ENCODE results near the gene IGSF23. TPM values are rescaled to one million over a fixed set of nuclear protein-coding genes. Genes with fewer than 3 reads are reported as not detected.

IGSF23 gene
- total and polyA plus RNA-seq, 11 donors: 0.21 to 3.5 (median 0.83) TPM; not detected in 8

- Histone ChIP-seq H3K4me1 (peaks cover 0 to 37% (median 17%) of the 10 kb centered on the region in 12 donors), H3K27ac (peak overlapping the region; percentile 25 to 80 (median 68)), H3K27me3 (no peaks in the 10 kb centered on the region), H3K9me3 (no peaks in the 10 kb centered on the region), H3K4me3 (no peak overlapping the region), H3K36me3 (no peaks in the 10 kb centered on the region)
- TF ChIP-seq CTCF (IDR thresholded peaks at IDR 0.05): no peak
- no peak for TF ChIP-seq POLR2A (IDR thresholded peaks at IDR 0.05)
- WGBS, 4 donors: 42 to 55% (median 45%) methylated on average over 2 of the region's 2 CpGs
- intact Hi-C loops (cut with DNase I): loop anchor here in 1 of 10 donors (5.0 kb wide), 1 partner anchor 35 kb away; the partner anchor contains the start of gene PVR
- DNase-seq: peak in 2 of 5 donors; percentile 25 to 34
- ATAC-seq: peak; percentile 73 to 86 (median 82)
Measured at GRCh38 chr19:44607049-44607448, 6.3 kb upstream of the IGSF23 start.

- Histone ChIP-seq H3K27ac (peak overlapping the region in 10 of 12 donors; percentile 29 to 80 (median 68)), H3K4me3 (no peak overlapping the region), H3K27me3 (no peaks in the 10 kb centered on the region), H3K36me3 (no peaks in the 10 kb centered on the region), H3K9me3 (no peaks in the 10 kb centered on the region), H3K4me1 (peaks cover 0 to 36% (median 17%) of the 10 kb centered on the region in 12 donors)
- intact Hi-C loops (cut with DNase I): loop anchor here in 1 of 10 donors (5.0 kb wide), 1 partner anchor 34 kb away; the partner anchor contains the start of gene PVR
- 68 to 78% (median 72%) methylated on average over 3 of the region's 3 CpGs for WGBS, 4 donors
- TF ChIP-seq POLR2A (IDR thresholded peaks at IDR 0.05) (no peak), CTCF (IDR thresholded peaks at IDR 0.05) (no peak)
- ATAC-seq: no peak
- DNase-seq: no peak
Measured at GRCh38 chr19:44607917-44608316, 5.4 kb upstream of the IGSF23 start.

GRCh38 chr19:44608391-44608821, 5.0 kb upstream of the IGSF23 start:
- H3K4me1 ChIP-seq: peaks cover 0 to 31% (median 15%) of the 10 kb centered on the region in 12 donors
- WGBS, 4 donors: 60 to 65% (median 63%) methylated on average over 7 of the region's 7 CpGs
- H3K27ac ChIP-seq: peak overlapping the region in 5 of 12 donors; percentile 29 to 68 (median 67)
- H3K9me3 ChIP-seq: no peaks in the 10 kb centered on the region
- intact Hi-C loops (cut with DNase I): loop anchor here in 1 of 10 donors (5.0 kb wide), 1 partner anchor 34 kb away; the partner anchor contains the start of gene PVR
- TF ChIP-seq CTCF (IDR thresholded peaks at IDR 0.05) (no peak), POLR2A (IDR thresholded peaks at IDR 0.05) (no peak)
- H3K36me3 ChIP-seq: no peaks in the 10 kb centered on the region
- no peaks in the 10 kb centered on the region for H3K27me3 ChIP-seq
- no peak for DNase-seq
- H3K4me3 ChIP-seq: no peak overlapping the region
- ATAC-seq: no peak

- intact Hi-C loops (cut with DNase I): loop anchor here in 1 of 10 donors (5.0 kb wide), 1 partner anchor 33 kb away; the partner anchor contains the start of gene PVR
- no peak for TF ChIP-seq CTCF (IDR thresholded peaks at IDR 0.05)
- no peak for TF ChIP-seq POLR2A (IDR thresholded peaks at IDR 0.05)
- no peak overlapping the region for H3K4me3 ChIP-seq
- peaks cover 0 to 23% (median 12%) of the 10 kb centered on the region in 12 donors for H3K4me1 ChIP-seq
- no peaks in the 10 kb centered on the region for H3K27me3 ChIP-seq
- no peak overlapping the region for H3K27ac ChIP-seq
- DNase-seq (no peak), ATAC-seq (no peak)
- no peaks in the 10 kb centered on the region for H3K9me3 ChIP-seq
- no peaks in the 10 kb centered on the region for H3K36me3 ChIP-seq
- WGBS, 4 donors: 93 to 94% (median 93%) methylated on average over 5 of the region's 5 CpGs
Measured at GRCh38 chr19:44609219-44609618, 4.1 kb upstream of the IGSF23 start.
